M059J (cell line): ENCODE measurements around the gene SEC24A. TPM values are rescaled to one million over a fixed set of nuclear protein-coding genes. Genes with fewer than 3 reads are reported as not detected.
A peak's percentile ranks its signal among the peaks of the same experiment; 100 is the strongest.
"Not testable (repeated sequence)": the region's sequence is repeated elsewhere in the genome, so short reads cannot be mapped to it uniquely, and the experiment has no call there.

ENCODE experiments used
- DNase-seq: peaks from one replicate; pipeline ENCODE4 v3.0.0-alpha.2; 2012; ENCODE audit warnings: low read depth
- total RNA-seq: library from RNA; depleted of rRNA; stranded (reverse); fragments of >200 nt; shearing (Covaris generic); gene quantifications from 2 replicates; pipeline ENCODE4 v1.2.3, GENCODE V29; 2014; rRNA removed

The SEC24A gene
- 29.2 and 40.6 TPM in 2 replicates for total RNA-seq

- peak; percentile 95 for DNase-seq
Measured at GRCh38 chr5:134648425-134649162, at the start of gene SEC24A. Gene SEC24A, plus strand, starts transcription at chr5:134648785. Its CDS starts 292 bp downstream, at chr5:134649077.

GRCh38 chr5:134599820-134600219, 48.8 kb upstream of the SEC24A start:
- DNase-seq: not testable (repeated sequence)

- DNase-seq: peak; percentile 28
Measured at GRCh38 chr5:134600600-134600999, 48.0 kb upstream of the SEC24A start.

- DNase-seq: peak; percentile 63
Measured at GRCh38 chr5:134603059-134603458, 45.5 kb upstream of the SEC24A start.

GRCh38 chr5:134604908-134605307, 43.7 kb upstream of the SEC24A start:
- DNase-seq: no peak

- no peak for DNase-seq
Measured at GRCh38 chr5:134606726-134607125, 41.9 kb upstream of the SEC24A start.

GRCh38 chr5:134608555-134608954, 40.0 kb upstream of the SEC24A start:
- no peak for DNase-seq

GRCh38 chr5:134609232-134609851, 39.2 kb upstream of the SEC24A start:
- DNase-seq: no peak

GRCh38 chr5:134610725-134611124, 37.9 kb upstream of the SEC24A start:
- no peak for DNase-seq

- DNase-seq: no peak
Measured at GRCh38 chr5:134611515-134611914, 37.1 kb upstream of the SEC24A start.

GRCh38 chr5:134614450-134615085, 34.0 kb upstream of the SEC24A start:
- DNase-seq: no peak

- DNase-seq: no peak
Measured at GRCh38 chr5:134620634-134621033, 28.0 kb upstream of the SEC24A start.

GRCh38 chr5:134625559-134625958, 23.0 kb upstream of the SEC24A start:
- no peak for DNase-seq

- DNase-seq: peak; percentile 6
Measured at GRCh38 chr5:134626369-134627014, 22.1 kb upstream of the SEC24A start.

- DNase-seq: no peak
Measured at GRCh38 chr5:134634227-134634626, 14.4 kb upstream of the SEC24A start.

GRCh38 chr5:134635366-134635765, 13.2 kb upstream of the SEC24A start:
- not testable (repeated sequence) for DNase-seq

GRCh38 chr5:134637116-134637721, 11.4 kb upstream of the SEC24A start:
- peak; percentile 70 for DNase-seq

GRCh38 chr5:134638760-134639201, 9.8 kb upstream of the SEC24A start:
- no peak for DNase-seq

GRCh38 chr5:134642931-134643530, 5.6 kb upstream of the SEC24A start:
- DNase-seq: no peak

- DNase-seq: peak; percentile 70
Measured at GRCh38 chr5:134647750-134648424, 698 bp upstream of the SEC24A start.
